Posterior cingulate gyrus (tissue), 11 donors: Measurements from ENCODE around the gene TAGLN.
A peak's percentile ranks its signal among the peaks of the same experiment; 100 is the strongest.
"Not testable (repeated sequence)": the region's sequence is repeated elsewhere in the genome, so short reads cannot be mapped to it uniquely, and the experiment has no call there.

Experiments
- DNase-seq, 10 donors: peaks; one replicate each; pipeline versions ENCODE4 v3.0.0 to v3.0.0-alpha.2; 2020 to 2021; ENCODE audit warnings: mixed read lengths in 3 of 10
- intact Hi-C: fragments of 100-400 bp; cut with DNase I; formaldehyde crosslinking; loops from one replicate; pipeline ENCODE4 v1.15.1; 2023

TAGLN gene

DNA sequence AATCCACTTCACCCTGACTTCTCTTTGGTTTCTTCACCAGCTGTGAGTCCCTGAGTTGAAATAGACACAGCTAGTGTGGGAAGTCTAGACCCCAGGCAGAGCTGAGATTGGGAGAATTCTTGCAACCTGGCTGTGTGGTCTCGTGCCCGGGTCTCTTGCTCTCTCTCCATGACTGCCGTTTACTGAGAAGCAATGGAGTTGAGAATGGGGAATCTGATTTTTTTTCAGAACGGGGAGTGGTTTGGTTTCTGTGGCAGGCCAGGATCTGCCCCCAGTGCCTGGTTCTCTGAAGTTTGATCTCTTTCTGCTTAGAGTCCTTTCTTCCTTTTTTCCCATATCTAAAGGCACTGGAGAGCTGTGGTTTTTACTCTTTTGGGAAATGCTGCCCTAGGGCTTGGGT is 19.1 kb upstream of the TAGLN start:
- DNase-seq: no peak
- intact Hi-C loops: loop anchor here (2.0 kb wide), 1 partner anchor 49 kb away; no protein-coding TSS in a partner anchor

DNA sequence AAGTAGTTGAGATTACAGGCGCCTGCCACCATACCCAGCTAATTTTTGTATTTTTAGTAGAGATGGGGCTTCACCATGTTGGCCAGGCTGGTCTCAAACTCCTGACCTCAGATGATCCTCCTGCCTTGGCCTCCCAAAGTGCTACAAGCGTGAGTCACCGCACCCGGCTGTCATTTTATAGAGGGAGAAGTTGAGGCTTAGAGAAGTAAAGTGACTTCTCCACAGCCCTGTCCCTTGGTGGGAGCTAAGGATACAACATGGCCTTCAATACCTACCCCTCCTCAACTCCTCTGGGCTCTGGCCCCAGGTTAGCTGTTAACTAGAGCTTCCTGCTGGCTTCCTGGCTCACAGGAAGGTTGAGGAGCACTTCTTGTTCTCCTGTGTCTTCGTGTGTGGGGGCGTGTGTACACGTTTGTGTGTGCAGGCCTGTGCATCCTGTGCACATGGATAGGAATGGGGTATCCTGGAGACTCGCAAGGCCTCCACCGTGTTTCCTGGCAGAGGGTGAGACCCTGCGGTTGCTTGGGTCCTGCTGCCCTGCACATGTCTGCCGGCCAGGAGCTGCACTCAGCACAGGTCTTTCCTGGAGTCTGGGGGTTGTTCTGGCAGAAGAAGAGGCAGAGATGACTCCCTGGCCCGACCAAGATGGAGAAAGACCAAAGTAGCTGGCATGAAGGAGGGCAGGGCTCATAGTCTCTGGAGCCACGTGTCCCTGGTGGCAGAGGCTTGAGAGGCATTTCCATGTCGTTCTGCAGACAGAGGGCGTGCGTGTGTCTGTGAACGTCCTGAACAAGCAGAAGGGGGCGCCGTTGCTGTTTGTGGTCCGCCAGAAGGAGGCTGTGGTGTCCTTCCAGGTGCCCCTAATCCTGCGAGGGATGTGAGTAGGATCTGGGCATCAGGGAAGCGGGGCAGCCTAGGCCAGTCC is 18.2 kb upstream of the TAGLN start:
- DNase-seq: peak; percentile 56 to 97 (median 76)
- intact Hi-C loops: loop anchor here (2.0 kb wide), 1 partner anchor 48 kb away; no protein-coding TSS in a partner anchor

DNA sequence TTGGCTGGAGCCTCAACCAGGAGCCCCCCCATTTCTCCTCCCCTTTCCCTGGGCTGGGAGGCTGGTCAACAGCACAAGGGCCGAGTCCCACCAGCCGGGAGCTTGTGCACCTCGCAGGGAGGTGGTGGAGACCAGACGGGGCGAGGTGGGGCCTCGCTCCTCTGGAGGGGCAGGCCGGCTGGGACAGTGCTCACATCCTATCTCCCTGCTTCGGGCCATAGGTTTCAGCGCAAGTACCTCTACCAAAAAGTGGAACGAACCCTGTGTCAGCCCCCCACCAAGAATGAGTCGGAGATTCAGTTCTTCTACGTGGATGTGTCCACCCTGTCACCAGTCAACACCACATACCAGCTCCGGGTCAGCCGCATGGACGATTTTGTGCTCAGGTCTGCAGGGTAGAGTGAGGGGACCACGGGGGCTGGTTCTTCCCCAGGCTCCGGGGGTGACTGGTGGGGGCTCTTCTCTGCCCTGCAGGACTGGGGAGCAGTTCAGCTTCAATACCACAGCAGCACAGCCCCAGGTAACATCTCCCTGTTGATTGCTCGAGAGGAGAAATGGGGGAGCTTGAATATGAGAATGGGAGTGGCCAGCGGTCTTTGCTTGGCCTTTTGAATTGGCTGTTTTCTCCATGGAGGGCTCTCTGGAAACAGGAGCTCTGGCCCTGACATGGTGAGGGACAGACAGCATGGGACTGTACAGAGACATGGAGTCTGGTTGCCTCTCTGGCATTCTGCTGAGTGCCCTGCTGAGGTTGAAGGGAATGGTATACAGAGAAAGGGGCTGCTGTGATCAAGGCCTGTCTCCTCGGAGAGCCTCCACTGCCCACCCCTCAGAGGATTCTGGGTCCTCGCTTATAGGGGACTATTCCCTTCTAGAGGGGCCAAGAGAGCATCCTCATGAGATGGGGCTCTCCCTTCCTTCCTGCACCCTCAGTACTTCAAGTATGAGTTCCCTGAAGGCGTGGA is 17.3 kb upstream of the TAGLN start:
- intact Hi-C loops: loop anchor here (2.0 kb wide), 1 partner anchor 47 kb away; no protein-coding TSS in a partner anchor
- DNase-seq: peak in 1 of 10 donors; percentile 31

DNA sequence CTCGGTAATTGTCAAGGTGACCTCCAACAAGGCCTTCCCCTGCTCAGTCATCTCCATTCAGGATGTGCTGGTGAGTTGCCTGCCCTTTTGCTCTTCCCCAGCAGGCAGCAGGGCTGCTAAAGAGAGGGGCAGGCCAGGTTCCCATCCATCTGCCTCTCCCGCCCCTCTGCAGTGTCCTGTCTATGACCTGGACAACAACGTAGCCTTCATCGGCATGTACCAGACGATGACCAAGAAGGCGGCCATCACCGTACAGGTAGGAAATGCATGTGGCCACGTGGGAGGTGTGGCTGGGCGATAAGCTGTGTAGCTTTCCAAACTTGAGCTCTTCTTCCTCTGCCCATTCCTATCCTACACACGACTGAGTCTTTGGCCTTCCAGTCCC is 16.6 kb upstream of the TAGLN start:
- peak in 1 of 10 donors; percentile 34 for DNase-seq
- intact Hi-C loops: no loop called here

DNA sequence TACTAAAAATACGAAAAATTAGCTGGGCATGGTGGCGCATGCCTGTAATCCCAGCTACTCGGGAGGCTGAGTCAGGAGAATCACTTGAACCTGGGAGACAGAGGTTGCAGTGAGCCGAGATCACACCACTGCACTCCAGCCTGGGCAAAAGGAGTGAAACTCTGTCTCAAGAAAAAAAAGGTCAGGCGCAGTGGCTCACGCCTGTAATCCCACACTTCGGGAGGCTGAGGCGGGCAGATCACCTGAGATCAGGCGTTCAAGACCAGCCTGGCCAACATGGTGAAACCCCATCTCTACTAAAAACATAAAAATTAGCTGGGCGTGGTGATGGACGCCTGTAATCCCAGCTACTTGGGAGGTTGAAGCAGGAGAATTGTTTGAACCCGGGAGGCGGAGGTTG is 16.0 kb upstream of the TAGLN start:
- DNase-seq: peak in 1 of 10 donors; percentile 18
- intact Hi-C loops: not testable (repeated sequence)

DNA sequence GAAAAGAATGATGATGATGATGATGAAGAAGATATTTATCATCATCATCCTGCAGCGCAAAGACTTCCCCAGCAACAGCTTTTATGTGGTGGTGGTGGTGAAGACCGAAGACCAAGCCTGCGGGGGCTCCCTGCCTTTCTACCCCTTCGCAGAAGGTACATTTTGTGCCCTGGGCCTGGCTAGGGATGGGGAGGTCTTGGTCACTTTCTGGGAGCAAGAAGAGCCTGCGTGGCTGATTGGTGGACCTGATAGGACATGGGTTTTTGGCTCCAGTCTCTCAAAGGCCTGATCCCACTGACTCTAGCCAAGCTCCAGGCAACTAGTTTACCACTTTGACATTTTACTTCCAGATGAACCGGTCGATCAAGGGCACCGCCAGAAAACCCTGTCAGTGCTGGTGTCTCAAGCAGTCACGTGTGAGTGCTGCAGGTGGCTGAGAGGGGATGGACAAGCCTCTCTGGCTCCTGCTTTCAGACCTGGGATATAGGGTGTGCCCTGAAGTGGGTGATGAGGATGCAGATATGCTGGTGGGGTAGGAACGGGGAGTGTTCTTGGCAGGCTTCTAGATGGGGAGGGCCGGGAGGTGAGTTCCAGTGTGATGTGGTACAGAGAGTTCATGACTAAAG is 15.3 kb upstream of the TAGLN start:
- intact Hi-C loops: no loop called here
- DNase-seq: peak in 2 of 10 donors; percentile 10 to 32

DNA sequence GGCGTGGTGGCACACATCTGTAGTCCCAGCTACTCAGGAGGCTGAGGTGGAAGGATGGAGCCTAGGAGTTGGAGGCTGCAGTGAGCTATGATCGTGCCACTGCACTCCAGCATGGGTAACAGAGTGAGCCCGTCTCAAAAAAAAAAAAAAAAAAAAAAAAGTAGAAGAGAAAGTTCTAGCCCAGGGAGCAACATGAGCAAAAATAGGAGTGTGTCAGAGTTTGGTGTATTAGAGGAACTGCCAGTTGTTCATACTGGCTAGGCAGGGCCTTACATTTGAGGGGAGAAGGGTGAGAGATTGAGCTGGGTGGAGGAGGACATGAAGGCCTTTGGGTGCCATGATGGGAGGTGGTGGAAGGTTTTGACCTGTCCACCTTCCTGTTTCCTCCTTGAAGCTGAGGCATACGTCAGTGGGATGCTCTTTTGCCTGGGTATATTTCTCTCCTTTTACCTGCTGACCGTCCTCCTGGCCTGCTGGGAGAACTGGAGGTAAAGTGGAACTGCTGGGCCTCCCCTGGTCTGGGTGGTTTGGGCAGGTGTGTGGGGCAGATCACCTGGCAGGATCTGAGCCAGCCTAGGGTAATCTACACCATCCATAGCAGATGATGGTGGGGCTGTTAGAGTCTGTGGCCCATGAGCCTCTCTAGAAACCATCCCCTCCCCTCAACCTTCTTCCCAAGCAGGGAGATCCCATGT is 13.3 kb upstream of the TAGLN start:
- intact Hi-C loops: no loop called here
- peak in 1 of 10 donors; percentile 9 for DNase-seq

DNA sequence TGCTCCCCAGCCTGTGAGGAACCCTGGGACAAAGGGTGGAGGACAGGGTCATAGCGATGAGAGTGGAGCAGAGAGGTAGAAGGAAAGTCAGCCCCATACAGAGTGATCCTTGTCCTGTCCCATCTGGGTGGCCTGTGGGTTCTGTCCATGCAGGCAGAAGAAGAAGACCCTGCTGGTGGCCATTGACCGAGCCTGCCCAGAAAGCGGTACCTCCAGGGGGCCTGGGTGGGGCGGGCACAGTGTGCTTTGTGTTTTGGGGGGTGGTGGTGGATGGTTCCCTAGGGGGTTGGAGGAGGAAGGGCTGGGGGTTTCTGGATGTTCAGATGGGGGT is 12.8 kb upstream of the TAGLN start:
- intact Hi-C loops: no loop called here

DNA sequence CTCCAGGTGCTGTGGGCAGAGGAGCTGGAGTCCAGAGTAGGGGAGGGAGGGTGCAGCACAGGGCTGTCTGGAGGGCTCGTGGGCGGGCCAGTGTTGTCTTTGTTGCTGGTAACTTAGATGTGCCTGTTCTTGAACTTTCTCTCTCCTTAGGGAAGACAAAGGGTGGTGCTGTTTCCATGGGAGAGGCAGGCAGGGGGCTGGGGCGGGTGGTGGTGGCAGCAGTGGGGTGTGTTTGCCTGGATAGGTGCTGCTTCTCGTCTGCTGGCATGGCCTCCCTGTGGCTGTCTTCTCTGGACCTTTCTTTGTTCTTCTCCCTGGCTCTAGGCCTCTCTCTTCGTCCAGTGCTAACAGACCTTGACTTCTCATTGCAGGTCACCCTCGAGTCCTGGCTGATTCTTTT is 12.2 kb upstream of the TAGLN start:
- DNase-seq: peak in 2 of 10 donors; percentile 3 to 6
- intact Hi-C loops: no loop called here

More for the DNA sequence above, 12.8 kb upstream of the TAGLN start:
- peak in 2 of 10 donors; percentile 4 to 45 for DNase-seq

DNA sequence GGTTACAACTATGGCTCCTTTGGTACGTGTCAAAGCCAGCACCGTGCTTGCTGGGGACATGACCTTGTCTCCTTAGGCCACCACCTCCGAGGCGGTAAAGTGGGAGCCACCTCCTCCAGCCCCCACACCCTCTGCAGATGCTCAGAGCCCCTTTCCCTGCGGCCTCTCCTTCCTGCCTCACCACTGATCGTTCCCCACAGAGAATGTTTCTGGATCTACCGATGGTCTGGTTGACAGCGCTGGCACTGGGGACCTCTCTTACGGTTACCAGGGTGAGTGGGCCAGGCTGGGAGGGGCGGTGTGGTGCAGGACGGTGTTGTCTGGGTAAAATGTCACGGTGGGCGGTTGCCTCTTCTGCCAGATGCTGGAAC is 11.8 kb upstream of the TAGLN start:
- intact Hi-C loops: no loop called here
- peak in 4 of 10 donors; percentile 4 to 59 (median 50) for DNase-seq

DNA sequence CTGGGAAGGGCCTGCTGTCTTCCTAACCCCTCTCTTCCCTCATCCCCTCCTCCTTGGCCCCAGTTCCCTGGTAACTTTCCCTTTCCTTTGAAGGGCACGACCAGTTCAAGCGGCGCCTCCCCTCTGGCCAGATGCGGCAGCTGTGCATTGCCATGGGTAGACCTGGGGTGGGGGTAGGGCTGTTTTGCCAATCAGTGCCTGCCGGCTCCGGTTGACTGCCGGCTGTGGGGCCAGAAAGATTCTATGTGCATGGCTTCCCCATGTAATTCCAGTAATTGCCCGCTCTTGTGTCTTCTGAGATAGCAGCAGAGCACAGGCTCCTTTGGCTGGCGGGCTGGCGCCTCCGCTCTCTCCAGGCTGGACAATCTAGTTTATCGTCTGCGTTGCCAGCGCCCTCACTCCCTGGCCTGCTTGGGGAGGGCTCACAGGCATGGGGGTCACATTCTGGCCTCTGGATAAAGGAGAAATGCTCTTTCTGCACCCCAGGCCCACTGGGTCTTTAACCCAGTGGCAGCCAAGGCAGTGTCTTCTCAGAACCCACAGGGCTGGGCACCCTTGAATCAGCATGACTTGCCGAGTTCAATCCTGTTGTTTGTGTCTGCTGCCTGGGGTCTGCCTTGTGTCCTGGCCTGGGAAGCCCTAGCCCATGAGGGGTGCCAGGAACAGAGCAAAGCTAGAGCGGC is 11.2 kb upstream of the TAGLN start:
- peak in 6 of 10 donors; percentile 4 to 71 (median 20) for DNase-seq
- intact Hi-C loops: no loop called here

DNA sequence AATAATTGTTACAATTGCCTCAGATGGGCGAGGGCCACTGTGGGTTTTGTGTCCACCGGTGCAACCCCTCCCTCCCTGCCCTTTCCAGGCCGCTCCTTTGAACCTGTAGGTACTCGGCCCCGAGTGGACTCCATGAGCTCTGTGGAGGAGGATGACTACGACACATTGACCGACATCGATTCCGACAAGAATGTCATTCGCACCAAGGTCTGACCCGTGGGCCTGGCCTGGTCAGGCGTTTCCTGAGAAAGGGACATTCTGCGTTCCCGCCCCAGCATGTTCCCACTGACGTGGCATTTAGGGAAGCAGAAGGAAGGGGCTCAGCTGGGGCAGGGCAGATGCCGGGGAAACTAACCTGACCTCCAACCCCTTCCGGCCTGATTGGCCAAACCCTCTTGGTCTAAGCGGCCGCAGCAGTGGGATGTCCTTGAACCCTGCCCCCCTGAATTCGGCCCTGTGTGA is 10.5 kb upstream of the TAGLN start:
- intact Hi-C loops: no loop called here
- peak in 5 of 10 donors; percentile 9 to 67 (median 42) for DNase-seq

DNA sequence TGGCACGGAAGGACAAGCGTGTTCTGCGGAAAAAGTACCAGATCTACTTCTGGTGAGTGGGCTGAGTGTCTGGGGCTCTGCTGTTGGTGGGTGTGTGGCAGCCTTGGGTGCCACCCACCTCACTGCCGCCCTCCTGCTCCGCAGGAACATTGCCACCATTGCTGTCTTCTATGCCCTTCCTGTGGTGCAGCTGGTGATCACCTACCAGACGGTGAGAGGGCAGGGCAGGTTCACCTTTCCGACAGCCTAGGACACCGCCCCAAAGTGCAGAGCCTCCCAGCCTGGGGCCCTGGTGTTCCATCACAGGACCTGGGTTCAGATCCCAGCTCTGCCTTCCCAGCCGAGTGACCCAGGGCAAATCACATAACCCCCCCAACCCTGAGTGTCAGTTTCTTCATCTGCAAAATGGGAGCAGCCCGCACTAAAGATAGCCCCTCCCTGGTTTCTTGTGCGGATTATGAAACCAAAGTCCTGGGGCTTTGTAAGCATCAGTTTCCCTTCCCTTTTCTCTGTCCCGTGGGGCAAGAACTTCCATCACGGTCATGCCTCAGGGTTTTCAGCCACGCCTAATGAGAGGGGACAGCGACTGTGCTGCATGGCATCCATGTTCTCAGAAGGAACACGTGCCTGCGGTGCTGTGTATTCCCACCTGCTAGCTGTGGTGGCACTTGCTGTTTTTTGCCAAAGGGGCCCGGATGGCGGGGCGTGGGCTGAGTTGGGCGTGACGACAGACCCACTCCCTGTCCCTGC is 9.8 kb upstream of the TAGLN start:
- intact Hi-C loops: no loop called here
- peak in 4 of 10 donors; percentile 8 to 77 (median 44) for DNase-seq

DNA sequence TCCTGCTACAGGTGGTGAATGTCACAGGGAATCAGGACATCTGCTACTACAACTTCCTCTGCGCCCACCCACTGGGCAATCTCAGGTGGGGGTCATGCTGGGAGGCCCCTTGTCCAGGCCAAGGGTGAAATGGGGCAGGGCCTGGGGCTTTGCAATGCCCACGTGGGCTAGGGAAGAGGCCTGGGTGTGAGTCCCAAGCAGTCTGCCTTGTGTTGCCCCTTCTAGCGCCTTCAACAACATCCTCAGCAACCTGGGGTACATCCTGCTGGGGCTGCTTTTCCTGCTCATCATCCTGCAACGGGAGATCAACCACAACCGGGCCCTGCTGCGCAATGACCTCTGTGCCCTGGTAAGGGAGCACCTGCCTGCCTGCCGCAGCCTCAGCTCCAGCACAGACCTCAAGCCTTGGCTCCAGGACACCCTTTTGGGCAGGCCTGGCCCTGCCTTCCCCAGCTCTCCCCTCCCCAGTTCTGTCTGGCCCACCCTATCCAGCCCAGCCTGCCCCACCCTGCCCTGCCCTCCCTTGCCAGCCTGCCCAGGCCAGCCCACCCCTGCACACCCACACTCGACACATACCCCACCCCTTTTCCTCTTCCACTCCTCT is 9.1 kb upstream of the TAGLN start:
- intact Hi-C loops: no loop called here
- peak in 3 of 10 donors; percentile 6 to 76 (median 73) for DNase-seq

DNA sequence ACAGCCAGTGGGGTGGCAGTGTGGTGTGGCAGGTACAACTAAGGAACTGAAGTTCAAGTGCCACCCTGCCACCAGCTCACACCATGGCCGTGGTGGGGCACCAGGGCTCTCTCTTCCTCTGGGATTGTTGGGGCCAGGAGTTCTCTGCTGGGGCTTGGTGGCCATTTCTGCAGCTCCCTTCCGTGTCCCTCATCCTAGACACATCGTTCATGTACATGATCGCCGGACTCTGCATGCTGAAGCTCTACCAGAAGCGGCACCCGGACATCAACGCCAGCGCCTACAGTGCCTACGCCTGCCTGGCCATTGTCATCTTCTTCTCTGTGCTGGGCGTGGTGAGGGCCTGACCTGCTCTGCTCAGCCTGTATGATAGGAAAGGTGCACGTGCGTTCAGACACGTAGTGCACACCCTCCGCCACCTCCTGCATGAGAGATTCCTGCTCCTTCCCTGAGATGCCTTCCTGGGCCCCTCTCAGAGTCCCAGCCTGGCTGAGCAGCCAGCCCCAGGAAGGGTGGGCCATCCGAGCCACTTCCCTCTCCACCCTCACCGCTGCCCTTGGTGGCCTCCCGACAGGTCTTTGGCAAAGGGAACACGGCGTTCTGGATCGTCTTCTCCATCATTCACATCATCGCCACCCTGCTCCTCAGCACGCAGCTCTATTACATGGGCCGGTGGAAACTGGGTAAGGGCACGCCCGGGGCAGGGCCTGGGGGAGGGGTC is 7.3 kb upstream of the TAGLN start:
- intact Hi-C loops: no loop called here
- peak in 2 of 10 donors; percentile 54 to 71 for DNase-seq

DNA sequence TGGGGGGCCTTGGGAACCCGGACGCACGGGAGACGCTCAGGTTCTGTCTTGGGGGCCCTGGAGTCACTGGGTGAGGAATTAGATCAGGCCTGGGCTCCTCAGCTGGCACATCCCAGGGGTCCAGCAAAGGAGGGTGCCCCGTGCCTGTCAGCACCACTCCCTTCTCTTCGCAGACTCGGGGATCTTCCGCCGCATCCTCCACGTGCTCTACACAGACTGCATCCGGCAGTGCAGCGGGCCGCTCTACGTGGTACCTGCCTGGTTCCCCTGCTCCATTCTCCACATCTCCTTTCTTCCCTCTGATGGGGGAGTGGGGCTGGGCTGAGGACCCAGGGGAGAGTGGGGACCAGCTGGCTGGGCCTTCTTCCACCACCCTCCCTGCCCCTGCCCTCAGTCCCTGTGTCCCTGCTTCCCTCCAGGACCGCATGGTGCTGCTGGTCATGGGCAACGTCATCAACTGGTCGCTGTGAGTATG is 6.7 kb upstream of the TAGLN start:
- intact Hi-C loops: no loop called here
- peak in 2 of 10 donors; percentile 54 to 76 for DNase-seq
